Stimulated activated CD8-positive, alpha-beta memory T cell treated with anti-CD3 and anti-CD28 coated beads, Interleukin-7, amount 100 ng/mL, for 24 hours (primary cell): Measurements from ENCODE around the gene EHD2.
A peak's percentile ranks its signal among the peaks of the same experiment; 100 is the strongest.
"Not testable (repeated sequence)": the region's sequence is repeated elsewhere in the genome, so short reads cannot be mapped to it uniquely, and the experiment has no call there.

Source experiments
- DNase-seq: peaks from one replicate; pipeline ENCODE4 v3.0.0-alpha.2; 2020; ENCODE audit warnings: low read depth

EHD2 gene

GRCh38 chr19:47771291-47771690, 58.1 kb downstream of the EHD2 start:
- not testable (repeated sequence) for DNase-seq

- DNase-seq = no peak
These were observed 63.3 kb downstream of the EHD2 start for GRCh38 chr19:47776568-47776967.

- not testable (repeated sequence) for DNase-seq
These were observed 64.2 kb downstream of the EHD2 start for GRCh38 chr19:47777245-47778048.

- peak; percentile 63 for DNase-seq
These were observed 65.1 kb downstream of the EHD2 start, which contains the start of gene SELENOW for GRCh38 chr19:47778049-47778953. Gene SELENOW (plus strand): TSS chr19:47778703. CDS start chr19:47778786, 83 bp downstream.

GRCh38 chr19:47778954-47779351, 65.7 kb downstream of the EHD2 start:
- DNase-seq = no peak

GRCh38 chr19:47779524-47780214, 66.4 kb downstream of the EHD2 start:
- DNase-seq = no peak

GRCh38 chr19:47780215-47780551, 67.0 kb downstream of the EHD2 start:
- no peak for DNase-seq

GRCh38 chr19:47781590-47782262, 68.5 kb downstream of the EHD2 start:
- DNase-seq = no peak

- DNase-seq = no peak
These were observed 73.3 kb downstream of the EHD2 start for GRCh38 chr19:47786566-47786965.

GRCh38 chr19:47787307-47787706, 74.1 kb downstream of the EHD2 start:
- not testable (repeated sequence) for DNase-seq

- not testable (repeated sequence) for DNase-seq
These were observed 76.6 kb downstream of the EHD2 start for GRCh38 chr19:47789811-47790210.

GRCh38 chr19:47790398-47790814, 77.2 kb downstream of the EHD2 start:
- peak; percentile 86 for DNase-seq

GRCh38 chr19:47792616-47793015, 79.4 kb downstream of the EHD2 start:
- no peak for DNase-seq
